Keratinocyte (primary cell): ENCODE data around the gene SFTPD.

Experiments used
- CTCF ChIP-seq, 3 experiments: IDR thresholded peaks in 1 of 3; conservative IDR thresholded peaks in 1 of 3; optimal IDR thresholded peaks in 1 of 3; 2 replicates in 2 of 3; 3 replicates in 1 of 3; pipeline versions ENCODE3 to v1.5.1; 2011; ENCODE audit warnings: low read length in 3 of 3, mild to moderate bottlenecking in 3 of 3, moderate library complexity in 2 of 3, control low read depth in 1 of 3, inconsistent platforms in 1 of 3; ENCODE audit not compliant: insufficient read depth in 2 of 3; ENCODE audit errors: extremely low read depth in 1 of 3
- EZH2 ChIP-seq: IDR thresholded peaks from one replicate; pipeline ENCODE4 v1.6.1; 2012; ENCODE audit warnings: inconsistent platforms, mild to moderate bottlenecking, low read length, moderate library complexity

- no peak for TF ChIP-seq CTCF (optimal IDR thresholded peaks at IDR 0.05 in 1 of 3, IDR thresholded peaks at IDR 0.05 in 1 of 3, conservative IDR thresholded peaks at IDR 0.05 in 1 of 3; ENCODE audit: extremely low read depth in 1 of 3, insufficient read depth in 2 of 3, low read length in 3 of 3)
- no peak for TF ChIP-seq EZH2
Measured at GRCh38 chr10:79923669-79924068, 25.2 kb downstream of the SFTPD start.
